ENCODE measurements around the gene EPHB2.

The EPHB2 gene

GRCh38 chr1:22738069-22738435, 27.4 kb downstream of the EPHB2 start:
- Histone ChIP-seq H3K4me3 (replicated peaks; ENCODE audit: low read depth, low read length) (no peak overlapping the region), H3K27me3 (replicated peaks; ENCODE audit: control insufficient read depth, insufficient read depth, low read length) (no peaks in the 10 kb centered on the region), H3K36me3 (ENCODE audit: control insufficient read depth, insufficient read depth, low read length) (no peaks in the 10 kb centered on the region)
- DNase-seq (ENCODE audit: extremely low read depth, insufficient read length) = no peak
- no peak for TF ChIP-seq CTCF (IDR thresholded peaks at IDR 0.05; ENCODE audit: insufficient read depth, low read length, poor library complexity, severe bottlenecking)

GRCh38 chr1:22738522-22738921, 27.9 kb downstream of the EPHB2 start:
- no peak for TF ChIP-seq CTCF (IDR thresholded peaks at IDR 0.05; ENCODE audit: insufficient read depth, low read length, poor library complexity, severe bottlenecking)
- Histone ChIP-seq H3K27me3 (replicated peaks; ENCODE audit: control insufficient read depth, insufficient read depth, low read length) (no peaks in the 10 kb centered on the region), H3K4me3 (replicated peaks; ENCODE audit: low read depth, low read length) (no peak overlapping the region), H3K36me3 (ENCODE audit: control insufficient read depth, insufficient read depth, low read length) (no peaks in the 10 kb centered on the region)
- no peak for DNase-seq (ENCODE audit: extremely low read depth, insufficient read length)

- Histone ChIP-seq H3K36me3 (ENCODE audit: control insufficient read depth, insufficient read depth, low read length) (no peaks in the 10 kb centered on the region), H3K27me3 (replicated peaks; ENCODE audit: control insufficient read depth, insufficient read depth, low read length) (no peaks in the 10 kb centered on the region), H3K4me3 (replicated peaks; ENCODE audit: low read depth, low read length) (no peak overlapping the region)
- no peak for TF ChIP-seq CTCF (IDR thresholded peaks at IDR 0.05; ENCODE audit: insufficient read depth, low read length, poor library complexity, severe bottlenecking)
- DNase-seq (ENCODE audit: extremely low read depth, insufficient read length) = no peak
These were observed 29.2 kb downstream of the EPHB2 start for GRCh38 chr1:22739648-22740385.

- H3K36me3 ChIP-seq (ENCODE audit: control insufficient read depth, insufficient read depth, low read length) = no peaks in the 10 kb centered on the region
- no peaks in the 10 kb centered on the region for H3K27me3 ChIP-seq (replicated peaks; ENCODE audit: control insufficient read depth, insufficient read depth, low read length)
- TF ChIP-seq CTCF (IDR thresholded peaks at IDR 0.05; ENCODE audit: insufficient read depth, low read length, poor library complexity, severe bottlenecking) = no peak
- DNase-seq (ENCODE audit: extremely low read depth, insufficient read length) = no peak
- H3K4me3 ChIP-seq (replicated peaks; ENCODE audit: low read depth, low read length) = no peak overlapping the region
These were observed 30.5 kb downstream of the EPHB2 start for GRCh38 chr1:22741118-22741517.

GRCh38 chr1:22745669-22746585, 35.3 kb downstream of the EPHB2 start:
- TF ChIP-seq CTCF (IDR thresholded peaks at IDR 0.05; ENCODE audit: insufficient read depth, low read length, poor library complexity, severe bottlenecking) = no peak
- Histone ChIP-seq H3K27me3 (replicated peaks; ENCODE audit: control insufficient read depth, insufficient read depth, low read length) (no peaks in the 10 kb centered on the region), H3K4me3 (replicated peaks; ENCODE audit: low read depth, low read length) (no peak overlapping the region), H3K36me3 (ENCODE audit: control insufficient read depth, insufficient read depth, low read length) (no peaks in the 10 kb centered on the region)
- DNase-seq (ENCODE audit: extremely low read depth, insufficient read length) = no peak

Measured in GM06990 (cell line).